ENCODE results near the gene DPP10. TPM values are rescaled to one million over a fixed set of nuclear protein-coding genes. Genes with fewer than 3 reads are reported as not detected.
"Not testable (repeated sequence)": the region's sequence is repeated elsewhere in the genome, so short reads cannot be mapped to it uniquely, and the experiment has no call there.

The DPP10 gene
- polyA plus RNA-seq, 3 donors: 9.9 to 13.1 (median 12.6) TPM

DNA sequence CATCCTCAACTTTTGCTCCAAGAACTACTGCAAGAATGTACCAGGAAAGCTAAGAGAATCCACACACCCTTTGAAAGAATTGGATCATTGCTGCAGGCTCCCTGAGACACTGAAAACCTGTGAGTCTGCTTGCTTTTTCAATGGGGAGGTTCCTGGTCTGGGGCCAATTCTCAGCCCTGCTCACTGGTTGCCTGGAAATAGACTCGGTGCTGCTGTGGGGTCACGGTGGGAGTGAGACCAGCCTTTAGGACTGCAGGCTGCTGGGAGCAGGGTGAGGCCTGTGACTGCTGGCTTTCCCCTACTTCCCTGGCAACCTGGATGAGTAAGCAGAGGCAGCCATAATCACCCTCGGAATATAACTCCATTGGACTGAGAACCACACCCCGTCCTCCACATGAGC, 569.3 kb downstream of the DPP10 start:
- no peak for DNase-seq (ENCODE audit: extremely low read depth in 1 of 11, low read depth in 9 of 11, low spot score in 4 of 11)

DNA sequence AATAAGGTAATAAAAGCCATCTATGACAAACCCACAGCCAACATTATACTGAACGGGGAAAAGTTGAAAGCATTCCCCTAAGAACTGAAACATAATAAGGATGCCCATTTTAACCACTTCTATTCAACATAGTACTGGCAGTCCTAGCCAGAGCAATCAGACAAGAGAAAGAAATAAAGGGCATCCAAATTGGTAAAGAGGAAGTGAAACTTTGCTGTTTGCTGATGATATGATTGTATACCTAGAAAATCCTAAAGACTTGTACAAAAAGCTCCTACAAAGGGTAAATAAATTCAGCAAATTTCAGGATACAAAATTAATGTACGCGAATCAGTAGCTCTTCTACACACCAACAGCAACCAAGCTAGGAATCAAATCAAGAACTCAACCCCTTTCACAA, 579.6 kb downstream of the DPP10 start:
- DNase-seq (ENCODE audit: extremely low read depth in 1 of 11, low read depth in 9 of 11, low spot score in 4 of 11): not testable (repeated sequence)

DNA sequence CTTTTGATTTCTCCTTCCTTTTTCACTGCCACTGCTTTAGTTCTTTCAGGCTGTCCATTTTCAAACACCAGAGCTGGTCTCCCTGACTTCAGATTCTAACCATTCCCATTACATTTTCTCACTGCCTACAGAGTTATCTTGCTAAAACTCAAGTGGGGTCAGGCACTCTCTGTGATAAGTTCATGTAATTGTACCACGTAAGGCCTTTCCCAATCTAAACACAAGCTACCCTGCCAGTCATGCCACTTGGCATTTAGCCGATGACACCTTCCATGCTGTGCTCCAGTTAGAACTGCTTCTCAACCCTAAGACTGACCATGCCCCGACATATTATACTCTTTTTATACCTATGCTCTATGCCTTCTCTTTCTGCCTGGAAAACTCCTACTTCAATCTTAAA, 592.4 kb downstream of the DPP10 start:
- no peak for DNase-seq (ENCODE audit: extremely low read depth in 1 of 11, low read depth in 9 of 11, low spot score in 4 of 11)

DNA sequence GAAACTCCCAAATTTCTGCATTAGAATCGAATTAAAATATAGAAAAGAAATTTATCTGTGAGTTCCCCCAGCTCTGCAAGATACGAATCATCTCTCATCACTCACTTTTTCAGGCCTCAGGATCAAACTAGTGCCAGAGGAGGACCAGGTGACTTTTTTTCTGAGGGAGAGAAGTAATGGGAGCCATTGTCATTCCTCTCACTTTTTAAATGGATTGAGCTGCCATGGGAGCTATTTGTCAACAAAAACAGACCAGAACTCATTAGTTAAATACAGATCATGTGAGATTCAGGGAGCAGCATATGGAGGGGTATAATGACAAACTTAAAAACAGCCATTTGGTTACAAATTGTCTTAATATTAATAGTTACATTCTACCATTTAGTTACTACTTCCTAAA, 594.4 kb downstream of the DPP10 start:
- no peak for DNase-seq (ENCODE audit: extremely low read depth in 1 of 11, low read depth in 9 of 11, low spot score in 4 of 11)

DNA sequence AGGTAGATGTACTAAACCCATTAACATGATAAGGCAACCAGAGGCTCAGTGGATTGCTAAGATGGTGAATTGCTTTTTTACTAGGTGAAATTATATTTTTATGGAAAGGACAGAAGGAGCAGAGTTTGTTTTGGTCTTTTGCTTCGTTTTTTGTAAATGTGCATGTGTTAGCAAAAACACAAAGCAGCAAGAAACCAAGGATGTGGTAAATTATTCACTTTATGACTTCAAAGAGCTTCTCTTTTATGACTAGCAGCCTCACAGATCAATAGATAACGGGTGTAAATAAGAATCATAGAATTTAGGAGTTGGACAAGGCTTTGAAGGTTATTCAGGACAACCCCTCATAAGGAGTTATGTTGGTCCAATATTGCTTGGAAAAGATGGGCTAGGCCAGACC, 615.0 kb downstream of the DPP10 start:
- DNase-seq (ENCODE audit: extremely low read depth in 1 of 11, low read depth in 9 of 11, low spot score in 4 of 11): no peak

DNA sequence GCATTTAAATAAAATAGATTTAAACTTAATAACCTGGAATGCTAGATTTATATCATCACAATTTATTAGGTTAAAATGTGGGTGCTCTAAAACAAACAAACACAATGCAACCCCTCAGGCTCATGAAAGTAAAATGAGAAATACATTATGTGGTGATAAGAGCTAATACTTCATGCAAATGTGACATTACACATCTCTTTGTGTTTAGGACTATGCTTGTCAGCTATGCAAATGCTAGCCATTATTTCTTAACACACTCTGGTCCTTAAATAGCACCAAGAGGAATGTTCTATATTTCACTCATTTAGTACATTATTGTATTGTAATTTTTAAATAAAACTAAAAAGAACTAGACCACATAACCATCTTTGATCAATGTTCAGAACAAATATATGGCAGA, 627.6 kb downstream of the DPP10 start:
- DNase-seq (ENCODE audit: extremely low read depth in 1 of 11, low read depth in 9 of 11, low spot score in 4 of 11): no peak

DNA sequence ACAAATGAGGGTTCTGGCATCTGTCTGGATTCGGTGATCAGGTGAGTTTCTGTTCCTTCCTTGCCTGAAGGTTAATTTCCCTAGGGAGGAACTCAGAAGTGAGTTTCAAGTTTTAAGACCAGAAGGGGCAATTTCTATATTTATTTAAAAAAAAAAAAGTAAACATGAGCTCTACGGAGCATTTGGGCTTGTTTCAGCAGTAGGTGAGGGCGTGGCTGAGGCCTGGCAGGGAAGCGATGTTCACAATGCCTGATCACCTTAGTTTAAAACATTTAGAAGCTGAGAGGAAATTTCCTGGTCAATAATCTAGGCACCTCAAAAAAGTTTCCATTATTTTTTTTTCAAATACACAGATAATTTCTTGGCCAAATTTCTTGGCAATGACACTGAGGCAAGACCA, 629.1 kb downstream of the DPP10 start:
- no peak for DNase-seq (ENCODE audit: extremely low read depth in 1 of 11, low read depth in 9 of 11, low spot score in 4 of 11)

DNA sequence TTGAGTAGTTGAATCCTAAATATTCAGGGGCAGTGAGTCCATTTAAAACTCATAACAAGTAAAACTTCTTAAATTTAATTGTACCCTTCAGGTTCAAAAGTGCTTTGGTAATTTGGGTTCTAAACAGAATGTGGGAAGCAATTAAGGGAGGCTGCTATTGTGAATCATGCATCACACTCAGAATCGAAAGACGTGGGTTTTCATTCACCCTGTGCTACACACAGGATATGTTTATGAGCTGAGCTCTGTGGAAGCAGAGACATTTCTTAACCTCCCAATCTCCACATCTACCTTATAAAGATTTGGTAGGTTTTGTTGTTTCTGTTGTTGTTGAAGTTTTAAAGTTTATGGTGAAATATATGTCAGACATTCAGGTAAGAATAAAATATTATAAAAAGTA, 633.4 kb downstream of the DPP10 start:
- no peak for DNase-seq (ENCODE audit: extremely low read depth in 1 of 11, low read depth in 9 of 11, low spot score in 4 of 11)

DNA sequence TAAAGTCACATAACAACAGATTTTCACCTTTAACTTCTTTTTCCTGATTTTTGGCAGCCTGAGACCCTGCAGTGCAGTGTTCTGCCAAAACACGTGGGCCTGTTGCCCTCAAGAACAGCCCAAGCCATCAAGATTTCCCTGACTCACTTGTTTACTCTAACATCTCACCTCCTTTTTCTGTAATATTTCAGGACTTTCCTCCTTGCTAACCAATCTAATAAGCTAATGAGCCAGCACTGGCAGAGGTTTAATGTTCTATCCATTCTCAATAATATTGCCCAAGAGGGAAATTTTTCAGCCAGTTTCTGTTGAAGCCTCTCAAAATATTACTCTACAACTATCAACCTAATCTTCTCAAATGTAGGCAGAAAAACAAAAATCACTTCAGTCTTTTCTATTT, 635.2 kb downstream of the DPP10 start:
- DNase-seq (ENCODE audit: extremely low read depth in 1 of 11, low read depth in 9 of 11, low spot score in 4 of 11): no peak

DNA sequence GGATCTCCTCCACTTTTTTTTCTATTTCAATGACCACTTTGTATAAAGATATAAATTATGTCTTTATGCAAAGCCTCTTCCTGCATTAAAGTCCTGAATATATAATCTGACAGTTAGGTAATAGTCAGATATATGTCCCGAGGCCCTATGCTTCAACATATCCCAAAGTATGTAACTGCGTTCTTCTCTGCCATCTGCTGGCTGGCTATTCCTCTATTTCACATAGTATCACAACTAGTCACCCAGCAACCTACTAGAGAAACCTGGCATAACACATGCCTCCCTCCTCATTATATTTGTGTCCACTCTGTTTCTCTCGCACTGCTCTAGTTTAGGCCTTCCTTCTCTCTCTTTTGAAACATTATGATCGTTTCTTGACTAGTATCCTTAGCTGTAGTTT, 640.8 kb downstream of the DPP10 start:
- DNase-seq (ENCODE audit: extremely low read depth in 1 of 11, low read depth in 9 of 11, low spot score in 4 of 11): no peak

DNA sequence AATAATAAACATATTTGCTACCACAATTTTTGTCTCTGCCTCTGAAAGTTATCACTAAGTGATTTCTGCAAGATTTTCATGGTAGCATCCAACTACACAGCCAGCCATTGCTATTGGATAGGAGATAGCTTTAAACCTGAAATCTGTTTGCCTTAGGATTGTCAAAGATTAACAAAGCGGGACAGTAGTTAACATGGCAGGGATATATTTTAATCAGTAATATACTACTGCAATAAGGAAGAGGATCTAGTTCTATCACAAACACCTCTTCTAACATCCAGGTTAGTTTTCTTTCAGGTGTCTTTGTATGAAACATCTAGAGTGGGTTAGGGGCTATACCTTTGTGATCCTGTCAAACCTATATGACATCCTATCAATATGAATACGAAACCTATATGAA, 641.3 kb downstream of the DPP10 start:
- no peak for DNase-seq (ENCODE audit: extremely low read depth in 1 of 11, low read depth in 9 of 11, low spot score in 4 of 11)

DNA sequence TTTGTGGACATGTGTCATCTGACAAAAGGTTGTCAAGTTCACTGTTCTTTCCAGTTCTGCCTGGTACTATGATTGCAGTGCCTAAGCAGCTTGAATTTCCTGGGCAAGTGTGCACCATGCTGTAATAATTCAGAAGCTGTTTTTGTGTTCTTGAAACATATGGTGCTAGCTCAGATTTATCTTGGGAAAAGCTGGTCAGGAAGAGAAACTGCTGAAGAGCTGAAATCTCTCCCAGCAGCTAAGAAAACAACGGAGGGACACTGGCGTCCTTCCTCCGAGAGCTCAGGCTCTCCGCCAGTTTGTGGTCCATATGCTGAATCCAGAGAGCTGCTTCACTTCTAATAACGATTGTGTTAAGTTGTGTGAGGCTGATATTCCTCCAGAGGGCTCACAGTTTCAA, 642.0 kb downstream of the DPP10 start:
- no peak for DNase-seq (ENCODE audit: extremely low read depth in 1 of 11, low read depth in 9 of 11, low spot score in 4 of 11)

DNA sequence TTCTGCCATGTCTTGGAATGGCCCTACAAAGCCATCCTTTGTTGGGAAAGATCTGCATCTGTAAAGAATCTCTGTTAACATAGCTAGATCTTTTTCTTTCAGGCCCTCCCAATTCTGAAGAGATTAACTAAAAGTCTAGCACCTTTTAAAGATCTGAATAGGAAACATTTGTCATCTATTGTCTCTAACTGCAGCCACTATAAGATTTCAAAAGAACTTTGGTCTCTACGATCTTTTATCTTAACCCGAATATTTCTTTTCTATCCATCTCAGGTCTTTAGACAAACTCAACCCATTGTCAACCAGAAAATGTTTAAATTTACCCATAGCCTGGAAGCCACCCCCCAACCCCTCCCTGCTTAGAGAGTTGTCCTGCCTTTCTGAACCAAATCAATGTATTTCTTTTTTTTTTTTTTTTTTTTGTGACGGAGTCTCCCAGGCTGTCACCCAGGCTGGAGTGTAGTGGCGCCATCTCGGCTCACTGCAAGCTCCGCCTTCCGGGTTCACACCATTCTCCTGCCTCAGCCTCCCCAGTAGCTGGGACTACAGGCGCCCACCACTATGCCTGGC, 643.7 kb downstream of the DPP10 start:
- DNase-seq (ENCODE audit: extremely low read depth in 1 of 11, low read depth in 9 of 11, low spot score in 4 of 11): not testable (repeated sequence)

DNA sequence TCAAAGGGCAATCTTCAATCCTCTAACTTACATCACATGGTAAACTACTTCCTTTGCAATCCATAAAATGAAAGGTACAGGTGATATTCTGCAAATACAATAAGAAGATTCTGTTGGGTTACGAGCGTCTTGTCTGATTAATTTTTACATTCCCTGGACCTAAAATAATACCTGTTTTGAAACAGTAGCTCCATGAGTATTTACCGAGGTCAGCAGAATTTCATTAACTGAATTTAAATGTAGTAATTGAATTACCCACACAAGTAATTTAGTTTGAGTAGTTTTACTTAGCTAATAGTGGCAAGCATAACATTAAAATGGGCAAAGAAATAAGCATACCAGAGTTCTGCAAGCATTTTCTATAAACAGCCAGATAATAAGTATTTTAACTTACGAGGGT, 652.0 kb downstream of the DPP10 start:
- no peak for DNase-seq (ENCODE audit: extremely low read depth in 1 of 11, low read depth in 9 of 11, low spot score in 4 of 11)

DNA sequence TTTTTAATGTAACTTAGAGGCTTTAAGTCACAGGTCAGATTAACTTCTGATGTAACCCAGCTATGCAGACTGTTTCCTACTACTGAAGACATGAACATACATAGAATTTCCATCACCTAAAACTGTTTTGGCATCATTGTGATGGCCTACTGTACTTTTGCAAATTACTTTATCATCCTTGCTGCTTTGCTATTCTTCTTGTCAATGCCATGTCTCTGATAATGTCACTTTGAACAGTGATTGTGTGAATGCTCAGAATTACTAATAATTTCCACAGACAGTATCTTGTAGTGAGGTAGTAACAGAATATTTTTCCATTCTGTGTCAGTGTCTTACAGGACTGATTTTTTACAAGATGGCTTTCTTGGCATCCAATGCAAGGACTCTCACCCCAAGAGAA, 663.5 kb downstream of the DPP10 start:
- no peak for DNase-seq (ENCODE audit: extremely low read depth in 1 of 11, low read depth in 9 of 11, low spot score in 4 of 11)

DNA sequence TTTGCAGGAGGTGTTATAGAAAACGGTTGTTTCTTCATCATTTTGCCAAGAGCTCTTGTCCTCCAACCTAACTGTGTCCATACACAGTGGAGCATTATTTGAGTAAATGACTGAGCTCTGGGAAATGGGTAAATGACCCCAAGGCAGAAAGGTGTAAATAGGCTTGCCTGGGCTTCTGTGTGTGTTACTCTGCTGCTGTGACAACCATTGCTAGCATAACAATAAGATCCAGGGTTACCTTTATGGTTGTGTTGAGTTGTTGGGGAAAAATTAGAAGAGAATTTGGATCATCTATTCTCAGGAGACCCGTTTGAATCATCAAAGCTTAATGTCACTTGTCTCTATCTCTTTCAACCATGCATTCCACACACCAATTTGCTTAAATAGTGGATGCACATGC, 672.7 kb downstream of the DPP10 start:
- DNase-seq (ENCODE audit: extremely low read depth in 1 of 11, low read depth in 9 of 11, low spot score in 4 of 11): no peak

DNA sequence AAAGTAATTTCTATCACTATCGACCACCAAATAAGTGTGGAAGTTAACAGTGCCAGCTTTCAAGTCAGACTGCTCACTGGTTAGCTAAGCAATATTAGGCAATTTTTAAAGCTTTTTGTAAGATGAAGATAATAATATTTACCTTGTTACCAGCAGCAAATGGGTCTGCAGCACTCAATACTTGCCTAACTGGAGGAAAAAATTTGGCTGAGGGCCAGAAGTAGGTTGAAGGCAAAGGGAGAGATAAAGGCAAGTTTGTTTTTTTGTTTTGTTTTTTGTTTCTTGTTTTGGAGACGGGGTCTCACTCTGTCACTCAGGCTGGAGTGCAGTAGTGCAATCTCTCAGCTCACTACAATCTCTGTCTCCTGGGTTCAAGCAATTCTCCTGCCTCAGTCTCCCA, 675.9 kb downstream of the DPP10 start:
- DNase-seq (ENCODE audit: extremely low read depth in 1 of 11, low read depth in 9 of 11, low spot score in 4 of 11): no peak

DNA sequence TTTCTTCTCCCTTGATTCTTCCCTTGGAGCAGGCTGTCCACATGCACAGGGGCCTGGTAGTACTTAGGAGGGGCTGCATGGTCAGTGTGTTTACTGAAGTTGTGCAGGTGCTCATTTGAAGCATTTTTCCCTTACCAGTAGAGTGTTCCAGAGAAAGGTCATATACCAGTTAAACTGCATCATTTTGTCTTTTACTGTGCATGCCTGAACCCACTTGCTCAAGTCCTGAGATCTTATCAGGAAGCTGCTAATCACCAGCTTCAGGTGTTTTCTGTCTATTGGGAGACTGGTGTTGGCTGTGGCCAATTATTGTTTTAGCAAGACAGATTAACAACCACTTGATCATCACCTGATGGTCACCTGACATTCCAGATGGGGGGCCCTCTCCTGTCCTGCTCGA, 676.6 kb downstream of the DPP10 start:
- DNase-seq (ENCODE audit: extremely low read depth in 1 of 11, low read depth in 9 of 11, low spot score in 4 of 11): no peak

DNA sequence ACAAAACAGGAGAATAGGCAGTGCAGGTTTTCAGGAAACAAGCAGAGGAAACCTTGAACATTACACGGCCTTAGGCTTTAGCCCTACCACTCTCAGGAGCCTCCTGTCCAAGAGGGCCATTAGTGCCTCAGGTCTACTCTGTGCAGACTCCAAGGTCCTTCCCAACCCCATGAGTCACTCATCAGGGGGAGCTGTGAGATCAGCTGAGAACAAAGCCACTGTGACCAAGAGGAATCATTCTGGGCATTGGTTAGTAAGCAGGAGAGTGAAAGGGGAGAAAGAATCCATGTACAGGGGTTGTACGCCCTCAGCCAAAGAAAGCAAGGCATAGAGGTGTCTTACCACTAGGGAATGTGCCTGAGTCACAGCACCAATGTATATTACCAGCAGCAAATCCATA, 680.3 kb downstream of the DPP10 start:
- no peak for DNase-seq (ENCODE audit: extremely low read depth in 1 of 11, low read depth in 9 of 11, low spot score in 4 of 11)

DNA sequence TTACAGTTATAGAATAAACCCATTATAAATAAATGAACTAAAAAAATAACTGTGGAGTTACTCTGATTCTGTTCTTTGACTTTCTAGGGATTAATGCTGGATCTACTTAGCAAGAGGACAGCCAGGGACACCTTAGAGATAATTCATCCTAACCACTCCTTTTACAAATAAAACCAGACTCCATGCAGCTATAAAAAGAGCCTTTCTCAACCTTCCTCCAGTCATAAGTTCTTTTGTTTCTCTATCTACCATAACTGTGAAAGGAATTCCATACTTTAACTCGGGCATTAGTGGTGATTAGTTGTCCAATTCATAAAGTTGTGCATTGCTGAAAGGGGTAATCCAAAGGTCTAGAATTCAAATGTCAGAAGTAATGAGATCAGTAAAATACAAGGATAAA, 682.4 kb downstream of the DPP10 start:
- no peak for DNase-seq (ENCODE audit: extremely low read depth in 1 of 11, low read depth in 9 of 11, low spot score in 4 of 11)

DNA sequence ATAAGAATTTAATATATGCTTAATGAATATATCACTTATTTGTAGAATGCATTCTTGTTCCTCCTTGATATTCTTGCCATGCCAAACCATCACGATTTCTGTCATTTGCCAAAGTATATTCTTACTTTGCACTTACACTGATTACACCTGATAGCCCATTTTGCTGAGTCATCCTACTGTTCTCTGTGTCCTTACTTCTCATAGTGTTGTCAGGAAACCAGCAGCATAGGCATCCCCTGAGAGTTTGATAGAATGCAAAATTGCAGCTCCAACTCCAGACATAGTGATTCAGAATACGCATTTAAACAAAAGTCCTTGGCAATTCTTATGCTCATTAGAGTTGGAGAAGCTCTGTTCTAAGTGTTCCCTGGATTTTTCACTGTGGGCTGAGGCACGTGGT, 687.1 kb downstream of the DPP10 start:
- DNase-seq (ENCODE audit: extremely low read depth in 1 of 11, low read depth in 9 of 11, low spot score in 4 of 11): no peak

DNA sequence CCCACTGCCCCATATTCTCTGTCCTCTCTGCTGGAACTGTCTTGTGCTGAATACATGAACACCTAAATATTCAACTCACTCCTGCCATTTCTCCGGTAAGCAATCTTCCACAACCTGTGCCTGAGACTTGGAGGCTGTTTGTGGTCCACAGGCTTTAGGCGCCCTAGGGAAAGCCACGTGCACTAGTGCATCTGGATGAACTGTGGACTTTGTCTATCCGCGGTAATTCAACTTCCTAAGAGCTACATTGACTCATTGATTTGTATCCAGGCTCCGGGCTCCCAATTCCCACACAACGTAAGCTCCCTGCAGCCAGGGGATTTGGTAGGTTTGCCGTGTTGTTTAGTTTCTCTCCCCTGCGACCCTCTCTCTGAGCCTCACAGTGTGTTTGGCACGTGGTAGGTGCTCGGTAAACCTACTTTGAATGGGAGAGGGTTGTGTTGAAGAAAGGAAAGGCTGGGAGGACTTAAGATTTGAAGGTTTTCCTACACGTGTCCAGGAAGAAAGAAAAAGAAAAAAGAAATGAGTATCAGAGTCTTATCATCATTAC, 718.2 kb downstream of the DPP10 start:
- DNase-seq (ENCODE audit: extremely low read depth in 1 of 11, low read depth in 9 of 11, low spot score in 4 of 11): no peak
